DOHH2 (cell line): Measurements from ENCODE around the gene CD96.

Experiments
- EZH2phosphoT487 ChIP-seq: fragments of 200-600 bp; sonication (generic); IDR thresholded peaks from 2 replicates; pipeline ENCODE4 v1.6.1; 2017; ENCODE audit warnings: borderline replicate concordance, mild to moderate bottlenecking, antibody characterized with exemption, low read length, moderate library complexity, mixed read lengths
- TF ChIP-seq, protein P1 (sequence below): fragments of 200-600 bp; sonication (generic); IDR thresholded peaks from one replicate; pipeline ENCODE4 v1.5.1; 2014; ENCODE audit warnings: antibody characterized with exemption, mild to moderate bottlenecking, low read depth, low read length; ENCODE audit not compliant: poor library complexity, severe bottlenecking

DNA sequence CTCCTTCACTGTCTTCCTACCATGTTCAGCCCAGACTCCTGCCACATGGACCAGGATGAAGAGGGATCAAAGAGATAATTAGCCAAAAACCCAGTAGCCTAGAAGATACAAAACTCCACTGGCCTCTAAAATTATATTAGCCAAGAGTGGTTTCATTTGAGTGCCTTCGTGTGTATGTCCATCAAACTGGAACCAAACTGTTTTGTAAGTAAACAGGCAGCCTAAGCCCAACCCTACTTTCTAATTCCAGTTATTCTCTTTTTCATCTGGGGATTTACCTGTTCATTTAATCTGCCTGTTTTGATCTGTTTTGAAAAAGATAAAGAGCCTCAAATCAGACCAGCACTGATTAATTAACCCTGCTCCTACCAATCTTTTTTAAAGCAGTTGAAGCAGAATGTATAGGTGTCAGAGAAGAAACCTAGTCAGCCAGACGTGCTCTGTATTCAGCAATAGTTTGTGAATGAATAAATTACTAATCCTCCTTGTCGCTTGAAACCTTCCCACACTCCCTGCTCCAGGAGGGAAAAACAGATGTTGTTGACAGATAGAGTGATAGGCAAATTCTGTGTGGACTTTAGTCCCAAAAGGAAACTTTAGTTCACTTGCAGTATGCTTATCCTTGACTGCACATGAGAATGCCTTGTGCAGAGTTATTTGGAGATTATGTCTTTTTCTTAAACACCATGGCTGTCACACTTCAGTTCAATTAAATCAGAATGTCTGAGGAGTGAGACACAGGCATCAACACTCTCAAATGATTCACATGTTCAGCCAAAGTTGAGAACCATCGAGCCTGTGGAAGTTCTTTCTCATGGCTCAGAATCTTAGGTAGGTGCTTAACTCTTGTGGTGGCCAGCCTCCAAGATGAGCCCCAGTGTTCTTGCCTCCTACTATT lies 108.6 kb downstream of the CD96 start:
- TF ChIP-seq, protein P1, sequence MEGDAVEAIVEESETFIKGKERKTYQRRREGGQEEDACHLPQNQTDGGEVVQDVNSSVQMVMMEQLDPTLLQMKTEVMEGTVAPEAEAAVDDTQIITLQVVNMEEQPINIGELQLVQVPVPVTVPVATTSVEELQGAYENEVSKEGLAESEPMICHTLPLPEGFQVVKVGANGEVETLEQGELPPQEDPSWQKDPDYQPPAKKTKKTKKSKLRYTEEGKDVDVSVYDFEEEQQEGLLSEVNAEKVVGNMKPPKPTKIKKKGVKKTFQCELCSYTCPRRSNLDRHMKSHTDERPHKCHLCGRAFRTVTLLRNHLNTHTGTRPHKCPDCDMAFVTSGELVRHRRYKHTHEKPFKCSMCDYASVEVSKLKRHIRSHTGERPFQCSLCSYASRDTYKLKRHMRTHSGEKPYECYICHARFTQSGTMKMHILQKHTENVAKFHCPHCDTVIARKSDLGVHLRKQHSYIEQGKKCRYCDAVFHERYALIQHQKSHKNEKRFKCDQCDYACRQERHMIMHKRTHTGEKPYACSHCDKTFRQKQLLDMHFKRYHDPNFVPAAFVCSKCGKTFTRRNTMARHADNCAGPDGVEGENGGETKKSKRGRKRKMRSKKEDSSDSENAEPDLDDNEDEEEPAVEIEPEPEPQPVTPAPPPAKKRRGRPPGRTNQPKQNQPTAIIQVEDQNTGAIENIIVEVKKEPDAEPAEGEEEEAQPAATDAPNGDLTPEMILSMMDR, result no peak
- no peak for TF ChIP-seq EZH2phosphoT487
